Fibroblast of mammary gland (primary cell): ENCODE measurements around the gene H19.

Experiments used
- DNase-seq: peaks from one replicate; pipeline ENCODE4 v3.0.0-alpha.2; 2010; ENCODE audit warnings: low read depth
- H3K4me3 ChIP-seq: 2 replicates; pipeline ENCODE4 v1.5.1; 2011; ENCODE audit warnings: low read depth, mild to moderate bottlenecking, low read length, moderate library complexity; ENCODE audit not compliant: control insufficient read depth
- CTCF ChIP-seq: conservative IDR thresholded peaks from 2 replicates; pipeline ENCODE4 v1.5.1; 2011; ENCODE audit warnings: low read depth, low read length, inconsistent platforms; ENCODE audit not compliant: control insufficient read depth, insufficient read depth

Gene H19

DNA sequence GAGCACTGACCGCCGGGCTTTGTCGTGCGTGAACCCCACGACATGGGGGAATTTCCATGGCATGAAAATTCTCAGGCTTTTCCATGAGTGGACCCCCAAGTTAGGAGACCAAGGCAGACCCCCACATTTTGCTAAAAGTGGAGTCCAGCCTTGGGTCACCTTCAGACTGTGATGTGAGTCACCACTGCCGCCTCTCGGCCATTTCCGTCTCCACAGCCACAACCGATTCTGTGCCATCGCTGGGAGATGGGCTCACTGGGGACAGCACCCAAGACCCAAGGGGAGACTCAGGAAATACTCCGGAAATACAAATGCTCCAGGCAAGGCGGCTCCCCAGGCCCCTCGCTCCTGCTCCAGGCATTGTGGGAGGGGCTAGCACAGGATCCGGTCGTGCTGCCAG is 1.2 kb upstream of the H19 start:
- no peak overlapping the region for H3K4me3 ChIP-seq
- no peak for DNase-seq
- no peak for TF ChIP-seq CTCF

DNA sequence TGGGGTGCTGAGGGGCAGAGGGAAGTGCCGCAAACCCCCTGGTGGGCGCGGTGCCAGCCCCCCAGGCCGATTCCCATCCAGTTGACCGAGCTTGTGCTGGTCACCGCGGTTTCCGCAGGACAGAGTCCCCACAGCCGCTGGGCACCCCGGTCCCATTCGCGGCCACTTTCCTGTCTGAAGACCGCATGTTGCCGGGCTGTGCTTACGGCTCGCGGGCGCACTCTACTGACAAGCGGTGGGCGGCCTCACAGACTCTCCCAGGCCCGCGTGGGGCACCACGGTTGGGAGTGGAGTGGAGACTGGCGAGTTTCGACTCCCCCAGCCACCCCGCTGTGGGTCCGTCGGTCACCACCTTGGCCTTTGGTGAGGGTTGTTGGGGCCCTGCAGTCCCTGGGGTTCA is 648 bp upstream of the H19 start:
- DNase-seq = no peak
- no peak for TF ChIP-seq CTCF
- H3K4me3 ChIP-seq = no peak overlapping the region

DNA sequence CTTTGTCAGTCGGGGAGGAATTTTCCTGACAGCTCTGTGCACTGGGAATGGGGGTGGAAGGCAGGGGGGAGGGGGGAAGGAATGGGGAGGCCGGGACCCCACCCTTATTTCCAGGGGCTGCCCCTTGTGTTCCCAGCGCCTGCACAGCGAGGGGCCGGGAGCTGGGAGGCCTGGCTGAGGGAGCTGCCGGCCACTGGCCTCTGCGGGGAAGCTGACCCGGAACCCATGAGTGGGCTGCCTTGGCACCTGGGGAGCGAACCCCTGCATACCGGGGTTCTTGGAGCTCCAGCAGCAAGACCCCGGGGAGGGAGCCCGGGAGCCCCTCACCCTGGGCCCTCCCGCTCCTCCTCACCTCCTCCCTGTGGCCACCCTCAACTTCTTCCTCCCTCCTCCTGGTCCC is 3.5 kb downstream of the H19 start:
- DNase-seq = no peak
- no peak for TF ChIP-seq CTCF
- no peak overlapping the region for H3K4me3 ChIP-seq

DNA sequence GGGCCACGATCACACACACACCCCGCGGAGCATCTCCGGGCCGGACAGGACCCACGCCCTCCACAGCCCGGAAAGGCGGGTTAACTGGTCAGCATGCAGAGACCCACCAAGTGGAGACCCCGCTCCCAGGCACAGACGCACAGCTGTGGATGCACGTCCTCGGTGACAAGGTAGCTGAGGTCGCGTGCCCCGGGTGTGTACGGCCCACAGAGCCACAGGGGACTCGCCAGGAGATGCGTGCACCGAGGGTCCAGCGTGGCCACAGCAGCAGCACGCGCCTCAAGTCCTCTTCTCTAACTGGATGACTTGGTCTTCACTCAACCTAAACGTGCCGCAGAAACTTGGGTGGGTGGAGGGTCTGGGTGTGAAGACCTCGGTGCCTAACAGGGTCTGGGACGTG is 5.5 kb downstream of the H19 start:
- DNase-seq = no peak
- no peak overlapping the region for H3K4me3 ChIP-seq
- TF ChIP-seq CTCF = no peak

GRCh38 chr11:1990872-1991578 is 6.6 kb downstream of the H19 start:
- TF ChIP-seq CTCF = no peak
- no peak overlapping the region for H3K4me3 ChIP-seq
- no peak for DNase-seq

- no peak for TF ChIP-seq CTCF
- no peak overlapping the region for H3K4me3 ChIP-seq
- DNase-seq = no peak
Measured at GRCh38 chr11:1989953-1990352, 7.7 kb downstream of the H19 start.
